Measurements from ENCODE around the gene CAVIN1. TPM values are rescaled to one million over a fixed set of nuclear protein-coding genes. Genes with fewer than 3 reads are reported as not detected.
"Not testable (repeated sequence)": the region's sequence is repeated elsewhere in the genome, so short reads cannot be mapped to it uniquely, and the experiment has no call there.

Gene CAVIN1
- total and polyA plus RNA-seq, 8 donors = 11.5 to 42.6 (median 24.2) TPM

DNA sequence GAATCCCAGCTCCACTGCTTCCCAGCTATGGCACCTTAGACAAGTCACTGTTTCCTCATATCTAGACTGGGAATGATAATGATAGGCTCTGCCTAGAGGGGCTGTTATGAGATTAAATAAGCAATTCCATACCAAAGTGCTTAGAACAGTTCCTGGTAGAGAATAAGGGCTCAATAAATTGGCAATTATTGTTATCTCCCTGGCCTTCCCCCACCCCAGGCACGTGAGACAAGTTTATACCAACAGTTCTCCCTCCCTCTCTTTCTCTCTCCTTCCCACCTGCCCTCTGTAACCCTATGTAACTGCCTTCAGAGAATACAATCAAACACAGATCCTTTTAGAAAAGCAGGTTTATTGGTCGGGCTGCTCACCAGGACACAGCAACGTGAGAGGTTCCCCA lies 20.9 kb downstream of the CAVIN1 start:
- H3K27ac ChIP-seq = no peak overlapping the region
- DNase-seq = no peak
- no peaks in the 10 kb centered on the region for H3K9me3 ChIP-seq
- WGBS, 2 donors = 33 to 37% methylated on average over 3 of the region's 3 CpGs
- ATAC-seq = no peak
- H3K4me1 ChIP-seq = peaks cover 0 to 15% (median 10%) of the 10 kb centered on the region in 3 donors
- no peaks in the 10 kb centered on the region for H3K27me3 ChIP-seq
- H3K4me3 ChIP-seq = no peak overlapping the region
- TF ChIP-seq, protein P1, sequence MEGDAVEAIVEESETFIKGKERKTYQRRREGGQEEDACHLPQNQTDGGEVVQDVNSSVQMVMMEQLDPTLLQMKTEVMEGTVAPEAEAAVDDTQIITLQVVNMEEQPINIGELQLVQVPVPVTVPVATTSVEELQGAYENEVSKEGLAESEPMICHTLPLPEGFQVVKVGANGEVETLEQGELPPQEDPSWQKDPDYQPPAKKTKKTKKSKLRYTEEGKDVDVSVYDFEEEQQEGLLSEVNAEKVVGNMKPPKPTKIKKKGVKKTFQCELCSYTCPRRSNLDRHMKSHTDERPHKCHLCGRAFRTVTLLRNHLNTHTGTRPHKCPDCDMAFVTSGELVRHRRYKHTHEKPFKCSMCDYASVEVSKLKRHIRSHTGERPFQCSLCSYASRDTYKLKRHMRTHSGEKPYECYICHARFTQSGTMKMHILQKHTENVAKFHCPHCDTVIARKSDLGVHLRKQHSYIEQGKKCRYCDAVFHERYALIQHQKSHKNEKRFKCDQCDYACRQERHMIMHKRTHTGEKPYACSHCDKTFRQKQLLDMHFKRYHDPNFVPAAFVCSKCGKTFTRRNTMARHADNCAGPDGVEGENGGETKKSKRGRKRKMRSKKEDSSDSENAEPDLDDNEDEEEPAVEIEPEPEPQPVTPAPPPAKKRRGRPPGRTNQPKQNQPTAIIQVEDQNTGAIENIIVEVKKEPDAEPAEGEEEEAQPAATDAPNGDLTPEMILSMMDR (IDR thresholded peaks at IDR 0.05) = no peak
- no peaks in the 10 kb centered on the region for H3K36me3 ChIP-seq
- intact Hi-C loops (cut with DNase I) = loop anchor here in 1 of 3 donors (10.0 kb wide), 1 partner anchor 77 kb away; no protein-coding TSS in a partner anchor
- FAIRE-seq = no peak

DNA sequence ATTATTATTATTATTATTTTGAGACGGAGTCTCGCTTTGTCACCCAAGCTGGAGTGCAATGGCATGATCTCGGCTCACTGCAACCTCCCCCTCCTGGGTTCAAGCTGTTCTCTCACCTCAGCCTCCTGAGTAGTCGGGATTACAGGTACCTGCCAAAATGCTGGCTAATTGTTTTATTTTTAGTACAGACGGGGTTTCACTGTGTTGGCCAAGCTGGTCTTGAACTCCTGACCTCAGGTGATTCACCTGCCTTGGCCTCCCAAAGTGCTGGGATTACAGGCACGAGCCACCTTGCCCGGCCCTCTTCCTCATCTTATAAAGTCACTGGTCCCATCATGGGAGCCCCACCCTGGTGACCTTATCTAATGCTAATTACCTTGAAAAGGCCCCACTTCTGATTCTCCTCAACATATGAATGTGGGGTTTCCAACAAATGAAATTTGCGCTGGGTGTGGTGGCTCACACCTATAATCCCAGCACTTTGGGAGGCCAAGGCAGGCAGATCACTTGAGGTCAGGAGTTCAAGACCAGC lies 22.1 kb downstream of the CAVIN1 start:
- ATAC-seq, FAIRE-seq, H3K27me3 ChIP-seq, H3K27ac ChIP-seq, DNase-seq, H3K4me3 ChIP-seq, H3K9me3 ChIP-seq, H3K36me3 ChIP-seq: not testable (repeated sequence)
- intact Hi-C loops (cut with DNase I) = loop anchor here in 1 of 3 donors (10.0 kb wide), 1 partner anchor 76 kb away; no protein-coding TSS in a partner anchor
- H3K4me1 ChIP-seq = peaks cover 0 to 13% (median 8%) of the 10 kb centered on the region in 3 donors
- 78 to 86% methylated on average over 8 of the region's 8 CpGs for WGBS, 2 donors

DNA sequence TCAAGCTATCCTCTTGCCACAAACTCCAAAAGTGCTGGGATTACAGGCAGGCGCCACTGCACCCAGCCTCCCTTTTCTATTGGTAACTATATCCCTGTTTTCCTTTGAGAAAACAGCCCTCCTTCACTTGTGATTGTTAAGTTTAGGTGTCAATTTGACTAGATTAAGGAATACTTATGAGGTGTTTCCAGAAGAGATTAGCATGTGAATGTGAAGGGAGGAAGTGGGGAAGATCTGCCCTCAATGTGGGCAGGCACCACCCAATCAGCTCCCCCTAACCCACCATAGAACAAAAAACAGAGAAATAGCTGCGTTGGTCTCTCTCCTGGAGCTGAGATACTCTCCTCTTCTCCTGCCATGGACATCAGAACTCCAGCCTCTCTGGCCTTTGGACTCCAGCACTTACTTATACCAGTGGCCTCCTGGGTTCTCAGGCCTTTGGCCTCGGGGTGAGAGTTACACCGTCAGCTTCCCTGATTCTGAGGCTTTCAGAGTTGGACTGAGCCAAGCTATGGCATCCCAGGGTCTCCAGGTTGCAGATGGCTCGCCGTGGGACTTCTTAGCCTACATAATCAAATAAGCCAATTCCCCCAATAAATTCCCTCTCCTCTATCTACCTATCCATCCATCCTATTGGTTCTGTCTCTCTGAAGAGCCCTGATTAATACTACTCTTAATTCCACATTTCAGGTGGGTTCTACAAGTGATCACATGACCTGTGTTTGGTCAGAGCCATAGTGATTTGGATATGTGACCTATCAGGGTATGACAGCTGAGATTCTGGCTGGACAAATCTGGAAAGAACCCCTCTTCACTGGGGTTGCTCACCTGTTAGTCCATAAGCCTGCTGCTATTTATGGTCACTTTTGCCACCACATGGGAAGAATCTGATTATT lies 22.9 kb downstream of the CAVIN1 start:
- peaks cover 0 to 13% (median 8%) of the 10 kb centered on the region in 3 donors for H3K4me1 ChIP-seq
- DNase-seq (no peak), ATAC-seq (no peak), FAIRE-seq (no peak)
- no peaks in the 10 kb centered on the region for H3K36me3 ChIP-seq
- intact Hi-C loops (cut with DNase I) = loop anchor here in 1 of 3 donors (10.0 kb wide), 1 partner anchor 75 kb away; no protein-coding TSS in a partner anchor
- no peak overlapping the region for H3K4me3 ChIP-seq
- H3K27ac ChIP-seq = no peak overlapping the region
- no peaks in the 10 kb centered on the region for H3K9me3 ChIP-seq
- H3K27me3 ChIP-seq = no peaks in the 10 kb centered on the region
- TF ChIP-seq, protein P1 (IDR thresholded peaks at IDR 0.05) = no peak
- 75 to 80% methylated on average over 6 of the region's 6 CpGs for WGBS, 2 donors

DNA sequence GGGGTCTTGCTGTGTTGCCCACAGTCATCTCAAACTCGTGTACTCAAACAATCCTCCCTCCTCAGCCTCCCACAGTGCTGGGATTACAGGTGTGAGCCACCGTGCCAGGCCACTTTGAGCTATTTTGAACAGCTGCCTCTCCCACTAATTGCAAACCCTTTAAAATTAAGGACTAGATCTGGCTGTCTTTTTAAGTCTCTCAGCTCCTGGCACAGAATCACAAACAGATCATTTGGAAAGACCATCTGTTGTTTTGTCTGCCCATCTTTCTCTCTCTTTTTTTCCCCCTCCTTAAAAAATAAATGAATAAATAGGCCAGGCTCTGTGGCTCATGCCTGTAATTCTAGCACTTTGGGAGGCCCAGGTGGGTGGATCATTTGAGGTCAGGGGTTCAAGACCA lies 23.9 kb downstream of the CAVIN1 start:
- intact Hi-C loops (cut with DNase I) = no loop called here
- H3K4me1 ChIP-seq = peaks cover 0 to 13% (median 8%) of the 10 kb centered on the region in 3 donors
- no peaks in the 10 kb centered on the region for H3K27me3 ChIP-seq
- WGBS, 2 donors = 56 to 77% methylated on average over 2 of the region's 2 CpGs
- ATAC-seq = no peak
- no peaks in the 10 kb centered on the region for H3K36me3 ChIP-seq
- no peak for FAIRE-seq
- no peak overlapping the region for H3K4me3 ChIP-seq
- peak overlapping the region in 1 of 4 donors; percentile 30 for H3K27ac ChIP-seq
- no peaks in the 10 kb centered on the region for H3K9me3 ChIP-seq
- TF ChIP-seq, protein P1 (IDR thresholded peaks at IDR 0.05) = no peak
- DNase-seq = no peak

DNA sequence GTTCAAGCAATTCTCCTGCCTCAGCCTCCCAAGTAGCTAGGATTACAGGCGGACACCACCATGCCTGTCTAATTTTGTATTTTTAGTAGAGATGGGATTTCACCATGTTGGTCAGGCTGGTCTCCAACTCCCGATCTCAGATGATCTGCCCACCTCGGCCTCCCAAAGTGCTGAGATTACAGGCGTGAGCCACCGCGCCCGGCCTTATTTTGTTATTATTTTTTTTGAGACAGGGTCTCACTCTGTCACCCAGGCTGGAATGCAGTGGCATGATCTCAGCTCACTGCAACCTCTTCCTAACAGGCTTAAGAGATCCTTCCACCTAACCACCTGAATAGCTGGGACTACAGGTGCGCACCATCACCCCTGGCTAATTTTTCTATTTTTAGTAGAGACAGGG lies 27.5 kb downstream of the CAVIN1 start:
- H3K27me3 ChIP-seq; H3K27ac ChIP-seq; H3K36me3 ChIP-seq; DNase-seq; H3K4me3 ChIP-seq; ATAC-seq; FAIRE-seq; intact Hi-C loops (cut with DNase I); H3K9me3 ChIP-seq: not testable (repeated sequence)
- H3K4me1 ChIP-seq = peaks cover 0 to 13% (median 8%) of the 10 kb centered on the region in 3 donors
- 95 to 96% methylated on average over 8 of the region's 8 CpGs for WGBS, 2 donors
